Cardiac fibroblast (primary cell): ENCODE measurements around the gene ZNF423.

Experiments used
- DNase-seq, 2 donors: peaks; one replicate each; pipeline versions ENCODE4 v3.0.0 to v3.0.0-alpha.2; 2010; ENCODE audit warnings: low read depth in 2 of 2
- H3K4me3 ChIP-seq, 2 donors: replicated peaks in 1 of 2; 1 replicate in 1 of 2; 2 replicates in 1 of 2; pipeline ENCODE4 v1.5.1; 2011; ENCODE audit warnings: low read depth in 2 of 2, low read length in 2 of 2, mild to moderate bottlenecking in 2 of 2, moderate library complexity in 1 of 2
- TF ChIP-seq, protein P1 (sequence below): IDR thresholded peaks from one replicate; pipeline ENCODE4 v1.5.1; 2011; ENCODE audit warnings: low read depth, mild to moderate bottlenecking, low read length, inconsistent platforms

The ZNF423 gene

DNA sequence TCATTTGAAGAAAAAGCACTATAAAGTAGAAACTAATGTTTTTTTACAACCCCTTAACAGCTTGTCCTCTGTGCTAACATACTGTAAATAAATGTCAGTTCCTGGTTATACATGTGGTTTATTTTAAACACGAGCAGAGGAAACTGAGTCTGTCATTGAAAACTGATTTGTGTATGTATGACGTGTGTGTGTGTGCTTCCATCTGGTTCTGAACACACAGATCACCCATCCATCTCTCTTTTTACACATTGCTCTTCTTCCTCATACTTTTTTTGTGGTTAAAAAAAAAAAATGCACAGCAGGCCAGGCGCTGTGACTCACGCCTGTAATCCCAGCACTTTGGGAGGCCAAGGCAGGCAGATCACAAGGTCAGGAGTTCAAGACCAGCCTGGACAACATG is 49.5 kb downstream of the ZNF423 start:
- TF ChIP-seq, protein P1, sequence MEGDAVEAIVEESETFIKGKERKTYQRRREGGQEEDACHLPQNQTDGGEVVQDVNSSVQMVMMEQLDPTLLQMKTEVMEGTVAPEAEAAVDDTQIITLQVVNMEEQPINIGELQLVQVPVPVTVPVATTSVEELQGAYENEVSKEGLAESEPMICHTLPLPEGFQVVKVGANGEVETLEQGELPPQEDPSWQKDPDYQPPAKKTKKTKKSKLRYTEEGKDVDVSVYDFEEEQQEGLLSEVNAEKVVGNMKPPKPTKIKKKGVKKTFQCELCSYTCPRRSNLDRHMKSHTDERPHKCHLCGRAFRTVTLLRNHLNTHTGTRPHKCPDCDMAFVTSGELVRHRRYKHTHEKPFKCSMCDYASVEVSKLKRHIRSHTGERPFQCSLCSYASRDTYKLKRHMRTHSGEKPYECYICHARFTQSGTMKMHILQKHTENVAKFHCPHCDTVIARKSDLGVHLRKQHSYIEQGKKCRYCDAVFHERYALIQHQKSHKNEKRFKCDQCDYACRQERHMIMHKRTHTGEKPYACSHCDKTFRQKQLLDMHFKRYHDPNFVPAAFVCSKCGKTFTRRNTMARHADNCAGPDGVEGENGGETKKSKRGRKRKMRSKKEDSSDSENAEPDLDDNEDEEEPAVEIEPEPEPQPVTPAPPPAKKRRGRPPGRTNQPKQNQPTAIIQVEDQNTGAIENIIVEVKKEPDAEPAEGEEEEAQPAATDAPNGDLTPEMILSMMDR: no peak
- DNase-seq: peak in 1 of 2 donors; percentile 14
- no peak overlapping the region for H3K4me3 ChIP-seq

DNA sequence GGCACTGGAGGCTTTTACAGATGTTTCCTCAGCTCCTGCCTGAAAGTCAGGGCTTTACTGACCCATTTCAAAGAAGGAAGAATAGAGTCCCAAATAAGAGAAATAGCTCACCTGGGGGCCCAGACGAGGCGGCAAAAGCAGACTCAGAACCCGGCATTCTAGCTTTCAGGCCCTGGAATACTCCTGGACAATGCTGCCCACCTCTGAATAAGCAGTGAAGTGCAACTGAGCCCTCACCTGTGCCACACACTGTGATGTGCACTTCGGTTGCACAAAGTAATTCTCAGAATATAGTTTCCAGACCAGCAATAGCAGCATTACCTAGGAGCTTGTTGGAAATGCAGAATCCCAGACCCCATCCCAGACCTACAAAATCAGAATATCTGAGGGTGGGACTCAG is 54.6 kb downstream of the ZNF423 start:
- TF ChIP-seq, protein P1: no peak
- DNase-seq: no peak
- no peak overlapping the region for H3K4me3 ChIP-seq

DNA sequence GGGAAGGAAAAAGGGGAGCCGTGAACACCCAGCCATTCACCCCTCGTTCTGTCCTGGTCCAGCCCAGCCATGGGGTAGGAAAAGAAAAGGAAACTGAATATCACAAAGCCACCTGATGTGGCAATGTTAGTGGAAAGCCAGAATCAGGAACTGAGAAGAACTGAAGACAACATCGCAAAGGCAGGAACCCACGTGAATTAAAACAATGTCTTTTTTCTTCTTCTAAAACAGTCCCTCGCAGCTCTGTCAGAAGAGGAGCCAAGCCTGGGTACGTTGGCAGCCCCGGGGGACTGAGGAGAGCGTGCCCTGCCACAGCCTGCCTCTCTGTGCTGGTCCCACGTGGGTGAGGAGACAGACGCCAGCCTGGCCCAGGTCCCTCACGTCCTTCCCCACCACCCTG is 55.0 kb downstream of the ZNF423 start:
- TF ChIP-seq, protein P1: no peak
- DNase-seq: no peak

DNA sequence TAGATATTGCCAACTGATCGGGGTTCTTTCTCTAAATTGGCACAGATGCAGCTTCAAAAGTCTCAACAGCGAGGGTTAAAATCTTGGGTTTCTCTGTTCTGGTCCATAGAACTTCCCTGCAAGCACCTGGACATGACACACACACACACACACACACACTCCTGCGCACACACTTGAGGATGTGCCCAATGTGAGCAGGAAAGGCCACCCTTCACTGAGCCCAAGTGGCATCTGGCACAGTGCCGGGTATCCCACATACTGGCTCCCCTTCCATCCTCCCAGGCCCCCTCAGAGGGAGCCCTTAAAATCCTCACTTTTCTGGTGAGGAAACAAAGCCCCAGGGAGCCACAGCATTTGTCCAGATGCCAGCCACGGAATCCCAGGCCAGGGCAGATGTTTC is 55.5 kb downstream of the ZNF423 start:
- no peak for DNase-seq
- TF ChIP-seq, protein P1: no peak

More for the DNA sequence above, 55.0 kb downstream of the ZNF423 start:
- no peak overlapping the region for H3K4me3 ChIP-seq

DNA sequence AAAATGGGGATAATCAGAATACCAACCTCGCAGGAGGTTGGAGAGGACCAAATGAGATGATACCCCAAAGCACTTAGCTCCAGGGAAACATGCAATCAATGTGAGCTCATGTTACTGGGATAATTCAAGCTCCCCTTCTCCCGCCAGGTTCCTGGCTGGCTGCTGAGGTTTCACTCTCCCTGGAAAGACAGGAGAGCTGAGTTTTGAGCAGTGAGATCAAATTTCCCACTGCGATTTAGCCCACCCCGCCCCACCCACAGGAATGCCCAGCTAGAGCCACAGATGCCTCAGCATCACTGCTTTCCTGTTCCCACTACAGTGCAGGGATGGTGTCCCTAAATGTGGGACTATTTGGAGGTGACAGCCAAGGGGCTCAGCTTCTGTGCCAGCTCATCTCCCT is 56.7 kb downstream of the ZNF423 start:
- TF ChIP-seq, protein P1: no peak
- no peak overlapping the region for H3K4me3 ChIP-seq
- DNase-seq: no peak

More for the DNA sequence above, 55.5 kb downstream of the ZNF423 start:
- no peak overlapping the region for H3K4me3 ChIP-seq

DNA sequence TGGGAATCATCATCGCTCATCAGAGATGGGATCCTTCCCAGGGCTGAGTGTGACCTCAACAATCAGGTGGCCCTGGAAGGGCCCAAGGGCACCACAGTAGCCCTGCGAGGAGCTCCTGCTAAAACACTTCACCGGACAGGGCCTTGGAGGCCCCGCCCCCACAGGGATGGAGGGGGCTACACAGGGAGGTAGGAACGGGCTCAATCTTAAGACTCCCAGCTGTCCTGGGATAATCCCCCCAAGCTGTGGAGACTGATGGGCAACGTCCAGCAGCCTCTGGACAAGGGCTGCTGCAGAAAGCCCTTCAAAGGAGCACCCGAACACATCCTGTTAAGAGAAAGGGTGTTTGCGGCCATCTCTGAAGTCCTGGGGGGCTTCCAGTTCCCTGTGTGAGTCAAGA is 60.4 kb downstream of the ZNF423 start:
- no peak overlapping the region for H3K4me3 ChIP-seq
- TF ChIP-seq, protein P1: no peak
- no peak for DNase-seq

DNA sequence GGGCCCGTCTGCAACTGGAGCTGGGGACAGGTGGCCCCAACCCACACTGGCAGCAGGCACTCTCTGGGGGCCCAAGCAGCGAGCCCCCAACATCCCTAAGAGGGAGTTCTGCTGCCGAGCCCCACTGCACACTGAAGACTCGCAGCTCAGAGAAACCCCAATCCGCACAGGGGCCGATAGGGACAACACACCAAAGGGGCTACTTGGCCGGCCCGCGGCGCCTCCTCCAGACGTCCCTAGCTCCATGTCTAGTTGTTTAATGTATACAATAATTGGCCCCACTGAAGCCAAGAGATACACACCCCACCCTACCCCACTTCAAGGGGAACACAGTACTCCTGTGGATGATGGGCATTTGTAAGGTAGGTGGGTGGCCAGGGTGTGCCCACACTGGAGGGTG is 62.7 kb downstream of the ZNF423 start:
- TF ChIP-seq, protein P1: no peak
- H3K4me3 ChIP-seq: no peak overlapping the region
- DNase-seq: no peak
